GM23248 (cell line): Measurements from ENCODE around the gene PRKD1.

Experiments
- EZH2 ChIP-seq: fragments of 200-600 bp; sonication (generic); IDR thresholded peaks from 2 replicates; pipeline ENCODE4 v1.6.1; 2018; ENCODE audit warnings: antibody characterized with exemption, mild to moderate bottlenecking; ENCODE audit not compliant: insufficient read depth, poor library complexity, severe bottlenecking
- EZH2phosphoT487 ChIP-seq: fragments of 200-600 bp; sonication (generic); IDR thresholded peaks from 2 replicates; pipeline ENCODE4 v1.6.1; 2018; ENCODE audit warnings: antibody characterized with exemption, moderate library complexity, mild to moderate bottlenecking, low read depth; ENCODE audit not compliant: insufficient read depth

- TF ChIP-seq EZH2phosphoT487 (no peak), EZH2 (no peak)
Observed at GRCh38 chr14:29663281-29663801, 264.3 kb downstream of the PRKD1 start.
